ACC112 (cell line): ENCODE data around the gene LRP1.

Experiments used
- H2AFZ ChIP-seq: fragments of 200-600 bp; sonication (generic); one replicate; pipeline ENCODE4 v1.6.0; 2017; ENCODE audit warnings: antibody characterized with exemption, low read length; ENCODE audit not compliant: unreplicated experiment
- H3K27ac ChIP-seq: fragments of 200-600 bp; sonication (generic); 2 replicates; pipeline ENCODE4 v1.5.1; 2014; ENCODE audit warnings: low read depth, mild to moderate bottlenecking, antibody characterized with exemption, low read length, moderate library complexity
- H3K27me3 ChIP-seq: fragments of 200-600 bp; sonication (generic); 2 replicates; pipeline ENCODE4 v1.6.1; 2014; ENCODE audit warnings: mild to moderate bottlenecking, antibody characterized with exemption, low read length, moderate library complexity, mixed read lengths; ENCODE audit not compliant: insufficient read depth
- H3K36me3 ChIP-seq: fragments of 200-600 bp; sonication (generic); 2 replicates; pipeline ENCODE4 v1.6.1; 2016; ENCODE audit warnings: mild to moderate bottlenecking, antibody characterized with exemption, low read length, moderate library complexity, mixed read lengths; ENCODE audit not compliant: insufficient read depth
- H3K4me1 ChIP-seq: fragments of 200-600 bp; sonication (generic); one replicate; pipeline ENCODE4 v1.6.1; 2016; ENCODE audit warnings: low read length, mixed read lengths; ENCODE audit not compliant: insufficient read depth, unreplicated experiment, control insufficient read depth
- H3K4me3 ChIP-seq: fragments of 200-600 bp; sonication (generic); 2 replicates; pipeline ENCODE4 v1.5.1; 2014; ENCODE audit warnings: mild to moderate bottlenecking, low read depth, low read length
- H3K79me2 ChIP-seq: fragments of 200-600 bp; sonication (generic); one replicate; pipeline ENCODE4 v1.6.0; 2016; ENCODE audit warnings: low read length; ENCODE audit not compliant: control insufficient read depth, unreplicated experiment, insufficient read depth

Gene LRP1

DNA sequence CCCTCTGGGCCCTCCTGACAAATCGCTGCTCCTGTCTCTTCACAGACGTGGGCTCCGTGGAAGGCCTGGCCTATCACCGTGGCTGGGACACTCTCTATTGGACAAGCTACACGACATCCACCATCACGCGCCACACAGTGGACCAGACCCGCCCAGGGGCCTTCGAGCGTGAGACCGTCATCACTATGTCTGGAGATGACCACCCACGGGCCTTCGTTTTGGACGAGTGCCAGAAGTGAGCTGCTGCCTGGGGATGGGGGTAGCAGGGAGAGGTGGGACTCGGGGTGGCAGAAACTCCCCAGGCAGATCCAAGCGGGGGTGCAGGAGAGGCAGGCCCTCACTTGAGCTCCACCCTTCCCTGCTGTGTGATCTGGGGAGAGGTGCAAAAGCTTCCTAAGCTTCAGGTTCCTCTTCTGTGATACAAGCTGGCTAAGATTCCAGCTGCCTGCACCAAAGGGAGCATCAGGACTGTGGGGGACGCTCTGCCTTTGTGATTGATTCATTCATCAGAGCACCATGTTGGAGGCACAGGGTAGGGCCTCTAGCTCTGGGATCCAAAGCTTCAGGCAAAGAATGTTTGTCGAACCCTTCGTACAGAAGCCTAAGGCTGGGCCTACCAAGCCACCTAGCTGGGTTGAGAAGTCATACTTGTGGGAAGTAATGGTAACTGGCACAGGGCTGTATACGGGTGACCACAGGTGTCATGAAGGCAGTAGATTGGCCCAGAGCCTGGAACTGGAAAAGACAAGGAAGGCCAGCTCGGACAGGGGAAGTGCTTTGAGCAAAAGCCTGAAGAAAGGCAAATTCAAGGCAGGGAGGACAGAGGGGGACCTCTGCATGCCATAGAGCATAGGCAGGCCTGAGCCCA is 59.2 kb downstream of the LRP1 start:
- no peaks in the 10 kb centered on the region for H3K27me3 ChIP-seq
- no peaks in the 10 kb centered on the region for H3K4me1 ChIP-seq
- H3K36me3 ChIP-seq, result peaks cover 38% of the 10 kb centered on the region; the same call in 1 of the 2 replicates
- no peak overlapping the region for H2AFZ ChIP-seq
- no peak overlapping the region for H3K4me3 ChIP-seq
- no peaks in the 10 kb centered on the region for H3K79me2 ChIP-seq
- H3K27ac ChIP-seq, result no peak overlapping the region

DNA sequence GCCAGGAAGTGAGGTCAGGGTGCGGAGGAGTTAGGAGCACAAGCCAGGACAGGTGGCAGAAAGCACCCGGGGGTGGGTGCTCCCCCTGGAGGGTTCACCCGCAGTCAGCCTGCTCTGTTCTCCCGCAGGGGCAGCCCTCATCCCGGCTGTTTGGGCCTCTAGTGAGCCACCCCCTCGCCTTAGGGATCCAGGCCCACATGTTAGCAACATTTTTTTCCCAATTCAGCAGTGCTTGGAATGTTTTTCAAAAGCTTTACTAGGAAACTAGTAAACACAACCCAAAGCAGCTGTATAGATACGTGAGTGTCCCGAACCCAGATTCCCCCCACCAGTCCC is 59.8 kb downstream of the LRP1 start:
- no peaks in the 10 kb centered on the region for H3K27me3 ChIP-seq
- no peak overlapping the region for H3K4me3 ChIP-seq
- no peaks in the 10 kb centered on the region for H3K79me2 ChIP-seq
- H3K4me1 ChIP-seq, result no peaks in the 10 kb centered on the region
- H3K36me3 ChIP-seq, result peaks cover 38% of the 10 kb centered on the region; the same call in 1 of the 2 replicates
- no peak overlapping the region for H3K27ac ChIP-seq
- no peak overlapping the region for H2AFZ ChIP-seq

DNA sequence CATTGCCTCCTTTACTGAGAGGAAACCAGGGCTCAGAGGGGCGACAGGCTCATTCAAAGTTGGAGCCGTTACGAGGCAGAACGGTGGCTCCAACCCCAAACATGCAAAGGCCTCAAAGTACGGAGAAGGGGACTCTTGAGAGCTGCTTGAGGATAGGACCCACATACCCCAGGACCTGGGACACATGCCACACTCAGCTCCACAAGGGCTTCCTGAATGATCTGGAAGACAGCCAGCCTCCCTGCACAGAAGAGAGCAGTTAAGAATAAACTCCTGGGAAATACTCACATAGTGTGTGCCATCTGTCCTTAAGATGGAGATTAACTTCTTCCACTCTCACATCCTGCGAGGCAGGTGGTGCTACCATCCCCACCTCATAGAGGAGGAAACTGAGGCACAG is 61.8 kb downstream of the LRP1 start:
- Histone ChIP-seq H3K36me3 (peaks cover 38% of the 10 kb centered on the region; the same call in 1 of the 2 replicates), H3K4me1 (no peaks in the 10 kb centered on the region), H3K4me3 (no peak overlapping the region), H2AFZ (no peak overlapping the region), H3K27ac (no peak overlapping the region), H3K27me3 (no peaks in the 10 kb centered on the region), H3K79me2 (no peaks in the 10 kb centered on the region)

GRCh38 chr12:57190821-57191220 is 62.5 kb downstream of the LRP1 start:
- Histone ChIP-seq H3K4me3 (no peak overlapping the region), H3K4me1 (no peaks in the 10 kb centered on the region), H3K27ac (no peak overlapping the region), H3K36me3 (peaks cover 40% of the 10 kb centered on the region; the same call in 1 of the 2 replicates), H3K27me3 (no peaks in the 10 kb centered on the region), H3K79me2 (no peaks in the 10 kb centered on the region), H2AFZ (no peak overlapping the region)

DNA sequence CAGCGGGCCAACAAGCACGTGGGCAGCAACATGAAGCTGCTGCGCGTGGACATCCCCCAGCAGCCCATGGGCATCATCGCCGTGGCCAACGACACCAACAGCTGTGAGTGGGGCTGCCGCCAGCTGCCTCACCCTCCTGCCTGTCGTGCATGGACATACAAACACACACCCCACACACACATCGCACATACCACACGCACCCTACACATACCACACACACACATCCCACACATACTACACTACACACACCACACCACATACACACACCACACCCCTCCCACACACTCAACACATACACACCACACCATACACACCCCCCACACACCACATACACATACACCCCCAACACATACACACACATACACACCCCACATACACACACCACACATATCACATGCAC is 63.1 kb downstream of the LRP1 start:
- Histone ChIP-seq H3K4me3 (no peak overlapping the region), H3K27me3 (no peaks in the 10 kb centered on the region), H3K79me2 (peaks cover under 1% of the 10 kb centered on the region), H2AFZ (no peak overlapping the region), H3K36me3 (peaks cover 42% of the 10 kb centered on the region; the same call in 1 of the 2 replicates), H3K4me1 (no peaks in the 10 kb centered on the region), H3K27ac (no peak overlapping the region)

- H3K36me3 ChIP-seq, result peaks cover 49% of the 10 kb centered on the region; the same call in 1 of the 2 replicates
- no peaks in the 10 kb centered on the region for H3K27me3 ChIP-seq
- H3K79me2 ChIP-seq, result peaks cover 4% of the 10 kb centered on the region
- H2AFZ ChIP-seq, result no peak overlapping the region
- no peak overlapping the region for H3K4me3 ChIP-seq
- no peak overlapping the region for H3K27ac ChIP-seq
- H3K4me1 ChIP-seq, result no peaks in the 10 kb centered on the region
Observed at GRCh38 chr12:57192920-57193319, 64.6 kb downstream of the LRP1 start.

DNA sequence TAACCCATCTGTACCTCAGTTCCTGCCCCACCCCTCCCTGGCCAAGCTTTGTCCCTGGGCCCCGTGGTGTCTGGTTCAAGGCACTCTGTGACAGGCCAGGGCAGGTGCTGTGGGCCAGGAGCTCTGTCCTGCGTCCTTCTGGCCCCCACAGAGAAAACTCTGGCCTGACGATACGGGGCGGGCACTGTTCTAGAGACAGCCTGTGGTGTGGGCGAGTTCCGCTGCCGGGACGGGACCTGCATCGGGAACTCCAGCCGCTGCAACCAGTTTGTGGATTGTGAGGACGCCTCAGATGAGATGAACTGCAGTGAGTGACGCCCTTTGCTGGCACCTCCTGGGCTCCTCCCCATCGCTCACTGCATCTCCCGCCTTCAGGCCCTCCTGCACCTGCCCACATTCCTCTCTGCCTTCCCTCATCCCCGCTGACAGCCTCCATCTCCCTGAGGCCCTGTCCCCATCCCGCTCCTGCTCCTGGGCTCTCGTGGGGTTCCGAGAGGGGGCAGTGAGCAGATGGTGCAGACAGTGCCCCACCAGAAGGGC is 65.5 kb downstream of the LRP1 start:
- H2AFZ ChIP-seq, result no peak overlapping the region
- H3K27ac ChIP-seq, result no peak overlapping the region
- H3K4me3 ChIP-seq, result no peak overlapping the region
- peaks cover 4% of the 10 kb centered on the region for H3K79me2 ChIP-seq
- peaks cover 47% of the 10 kb centered on the region; the same call in 1 of the 2 replicates for H3K36me3 ChIP-seq
- H3K4me1 ChIP-seq, result no peaks in the 10 kb centered on the region
- H3K27me3 ChIP-seq, result no peaks in the 10 kb centered on the region

DNA sequence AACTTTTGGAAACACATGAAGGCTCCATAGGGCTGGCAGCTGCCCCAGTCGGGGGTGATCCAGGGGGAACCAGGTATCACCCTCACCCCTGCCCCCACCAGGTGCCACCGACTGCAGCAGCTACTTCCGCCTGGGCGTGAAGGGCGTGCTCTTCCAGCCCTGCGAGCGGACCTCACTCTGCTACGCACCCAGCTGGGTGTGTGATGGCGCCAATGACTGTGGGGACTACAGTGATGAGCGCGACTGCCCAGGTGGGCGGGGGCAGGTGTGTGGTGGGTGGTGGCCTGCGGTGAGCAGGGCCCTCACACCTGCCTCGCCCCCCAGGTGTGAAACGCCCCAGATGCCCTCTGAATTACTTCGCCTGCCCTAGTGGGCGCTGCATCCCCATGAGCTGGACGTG is 66.0 kb downstream of the LRP1 start:
- Histone ChIP-seq H2AFZ (no peak overlapping the region), H3K36me3 (peaks cover 47% of the 10 kb centered on the region; the same call in 1 of the 2 replicates), H3K4me3 (no peak overlapping the region), H3K27me3 (no peaks in the 10 kb centered on the region), H3K27ac (no peak overlapping the region), H3K4me1 (no peaks in the 10 kb centered on the region), H3K79me2 (peaks cover 4% of the 10 kb centered on the region)

DNA sequence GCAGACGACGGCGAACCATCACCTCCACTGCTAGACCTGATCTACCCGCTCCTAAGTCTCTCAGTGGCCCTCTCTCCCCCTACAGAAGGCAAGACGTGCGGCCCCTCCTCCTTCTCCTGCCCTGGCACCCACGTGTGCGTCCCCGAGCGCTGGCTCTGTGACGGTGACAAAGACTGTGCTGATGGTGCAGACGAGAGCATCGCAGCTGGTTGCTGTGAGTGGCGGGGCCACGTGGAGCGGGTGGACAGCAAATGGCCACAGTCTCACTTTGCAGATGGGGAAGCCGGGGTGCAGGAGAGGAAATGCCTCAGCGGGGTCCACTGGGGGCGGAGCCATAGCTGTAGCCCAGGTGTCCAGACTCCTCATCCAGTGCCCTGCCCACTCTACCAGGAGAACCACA is 66.9 kb downstream of the LRP1 start:
- peaks cover 4% of the 10 kb centered on the region for H3K79me2 ChIP-seq
- H3K36me3 ChIP-seq, result peaks cover 53% of the 10 kb centered on the region; the same call in 1 of the 2 replicates
- no peaks in the 10 kb centered on the region for H3K4me1 ChIP-seq
- H3K27ac ChIP-seq, result no peak overlapping the region
- H2AFZ ChIP-seq, result no peak overlapping the region
- no peak overlapping the region for H3K4me3 ChIP-seq
- H3K27me3 ChIP-seq, result no peaks in the 10 kb centered on the region

GRCh38 chr12:57195611-57196371 is 67.5 kb downstream of the LRP1 start:
- Histone ChIP-seq H2AFZ (no peak overlapping the region), H3K4me1 (no peaks in the 10 kb centered on the region), H3K27me3 (no peaks in the 10 kb centered on the region), H3K4me3 (no peak overlapping the region), H3K79me2 (peaks cover 4% of the 10 kb centered on the region), H3K36me3 (peaks cover 50% of the 10 kb centered on the region; the same call in 1 of the 2 replicates), H3K27ac (no peak overlapping the region)
